Ectodermal cell (in vitro differentiated cells): ENCODE data around the gene TYW3.

Source experiments
- H3K27ac ChIP-seq: 2 replicates; pipeline ENCODE4 v1.7.0; 2013; ENCODE audit warnings: mild to moderate bottlenecking, low read depth, low read length; ENCODE audit not compliant: insufficient read depth, poor library complexity, severe bottlenecking
- H3K27me3 ChIP-seq: 2 replicates; pipeline ENCODE4 v1.7.0; 2013; ENCODE audit warnings: mild to moderate bottlenecking, low read length; ENCODE audit not compliant: insufficient read depth, control insufficient read depth, poor library complexity, severe bottlenecking
- H3K36me3 ChIP-seq: one replicate; pipeline ENCODE4 v1.7.0; 2013; ENCODE audit warnings: low read length; ENCODE audit not compliant: control insufficient read depth, insufficient read depth
- H3K4me1 ChIP-seq: one replicate; pipeline ENCODE4 v1.7.0; 2013; ENCODE audit warnings: low read length; ENCODE audit not compliant: control insufficient read depth, insufficient read depth
- H3K4me3 ChIP-seq: 2 replicates; pipeline ENCODE4 v1.7.0; 2013; ENCODE audit warnings: low read depth, low read length, control low read depth; ENCODE audit not compliant: insufficient read depth
- H3K9me3 ChIP-seq: 2 replicates; pipeline ENCODE4 v1.7.0; 2013; ENCODE audit warnings: mild to moderate bottlenecking, low read length, moderate library complexity; ENCODE audit not compliant: control insufficient read depth
- WGBS, 2 experiments: methylation state at CpG; one replicate each; pipeline ENCODE4 v1.1.7; 2013; ENCODE audit warnings: missing lambda C conversion rate in 2 of 2; 5-methylcytosine and 5-hydroxymethylcytosine counted together

Gene TYW3

DNA sequence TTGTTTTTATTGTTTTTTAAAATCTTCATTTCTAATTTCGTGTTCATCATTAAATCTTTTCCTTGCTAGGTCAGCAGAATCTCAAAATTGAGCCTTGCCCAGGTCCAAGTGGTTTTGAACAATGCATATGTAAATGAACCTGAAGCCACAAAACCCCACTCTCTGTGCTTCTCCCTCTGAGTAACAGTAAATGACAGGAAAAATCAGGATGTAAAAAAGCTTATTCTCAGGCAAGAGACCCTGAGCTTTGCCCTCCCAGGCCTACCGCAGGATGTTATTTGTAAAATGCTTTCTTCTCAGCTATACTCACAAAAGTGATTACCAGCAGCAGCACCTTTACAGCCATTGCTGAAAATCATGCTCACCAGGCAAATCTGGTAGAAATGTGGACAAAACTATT, 47.6 kb downstream of the TYW3 start:
- Histone ChIP-seq H3K27ac (no peak overlapping the region), H3K9me3 (no peaks in the 10 kb centered on the region), H3K27me3 (no peaks in the 10 kb centered on the region), H3K4me3 (no peak overlapping the region), H3K4me1 (no peaks in the 10 kb centered on the region), H3K36me3 (no peaks in the 10 kb centered on the region)
- WGBS, 2 experiments: 21 to 25% methylated on average over 2 of the region's 2 CpGs

DNA sequence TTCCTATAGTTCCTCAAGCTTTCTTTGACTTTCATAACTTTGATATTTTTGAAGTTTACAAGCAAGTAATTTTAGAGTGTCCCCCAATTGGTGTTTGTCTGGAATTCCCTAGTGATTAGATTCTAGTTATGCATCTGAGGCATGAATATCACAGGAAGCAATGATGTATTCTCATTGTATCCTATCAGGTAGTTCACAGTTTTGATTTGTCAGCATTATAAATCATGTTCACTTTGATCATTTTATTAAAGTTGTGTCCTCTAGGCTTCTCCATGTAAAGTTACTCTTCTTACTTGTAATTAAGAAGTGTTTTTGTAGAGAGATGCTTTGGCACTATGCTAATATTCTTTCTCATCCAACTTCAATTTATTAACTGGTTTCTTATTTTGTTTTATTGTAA, 53.0 kb downstream of the TYW3 start:
- Histone ChIP-seq H3K9me3 (no peaks in the 10 kb centered on the region), H3K4me3 (no peak overlapping the region), H3K4me1 (no peaks in the 10 kb centered on the region), H3K36me3 (no peaks in the 10 kb centered on the region), H3K27me3 (no peaks in the 10 kb centered on the region), H3K27ac (no peak overlapping the region)

DNA sequence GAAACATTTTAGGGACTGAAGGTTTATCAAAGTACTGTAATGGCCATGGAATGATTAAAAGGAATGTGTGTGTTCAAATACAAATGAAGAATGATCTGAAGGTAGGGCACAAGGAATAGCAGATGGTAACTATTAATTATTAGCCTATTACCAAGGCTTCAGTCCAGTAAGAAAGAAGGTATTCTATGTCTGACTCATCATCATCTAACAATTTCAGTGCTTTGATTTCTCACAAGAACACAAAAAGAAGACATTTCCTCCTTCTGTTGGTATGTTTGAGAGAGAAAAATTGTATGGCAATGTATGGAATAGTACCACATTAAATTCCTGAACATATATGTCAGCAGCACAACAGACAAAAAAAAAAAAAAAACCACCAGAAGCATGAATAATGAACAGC, 57.5 kb downstream of the TYW3 start:
- Histone ChIP-seq H3K9me3 (no peaks in the 10 kb centered on the region), H3K27ac (no peak overlapping the region), H3K4me1 (no peaks in the 10 kb centered on the region), H3K36me3 (no peaks in the 10 kb centered on the region), H3K4me3 (no peak overlapping the region), H3K27me3 (no peaks in the 10 kb centered on the region)

DNA sequence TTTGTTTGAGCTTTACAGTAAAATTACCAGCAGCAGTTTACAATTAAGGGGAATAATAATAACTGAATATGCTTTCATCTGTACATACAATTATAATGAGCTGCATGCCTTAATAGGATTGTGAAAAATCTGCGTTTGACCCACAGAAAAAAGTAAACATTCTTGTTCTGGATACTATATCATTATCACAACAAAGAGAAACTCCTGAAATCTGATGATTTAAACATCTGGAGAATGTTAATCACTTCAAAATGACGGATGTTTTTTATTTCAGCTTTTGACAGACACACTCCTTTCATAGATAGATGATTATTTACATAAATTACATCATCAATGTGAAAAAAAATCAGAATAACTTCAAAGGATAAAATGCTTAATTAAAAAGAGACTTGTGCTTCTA, 58.5 kb downstream of the TYW3 start:
- H3K9me3 ChIP-seq: no peaks in the 10 kb centered on the region
- no peak overlapping the region for H3K27ac ChIP-seq
- H3K36me3 ChIP-seq: no peaks in the 10 kb centered on the region
- no peaks in the 10 kb centered on the region for H3K27me3 ChIP-seq
- H3K4me1 ChIP-seq: no peaks in the 10 kb centered on the region
- WGBS, 2 experiments: 100% methylated on average over 2 of the region's 2 CpGs; no CpG with 5 or more reads in 1 of the 2 experiments
- no peak overlapping the region for H3K4me3 ChIP-seq

DNA sequence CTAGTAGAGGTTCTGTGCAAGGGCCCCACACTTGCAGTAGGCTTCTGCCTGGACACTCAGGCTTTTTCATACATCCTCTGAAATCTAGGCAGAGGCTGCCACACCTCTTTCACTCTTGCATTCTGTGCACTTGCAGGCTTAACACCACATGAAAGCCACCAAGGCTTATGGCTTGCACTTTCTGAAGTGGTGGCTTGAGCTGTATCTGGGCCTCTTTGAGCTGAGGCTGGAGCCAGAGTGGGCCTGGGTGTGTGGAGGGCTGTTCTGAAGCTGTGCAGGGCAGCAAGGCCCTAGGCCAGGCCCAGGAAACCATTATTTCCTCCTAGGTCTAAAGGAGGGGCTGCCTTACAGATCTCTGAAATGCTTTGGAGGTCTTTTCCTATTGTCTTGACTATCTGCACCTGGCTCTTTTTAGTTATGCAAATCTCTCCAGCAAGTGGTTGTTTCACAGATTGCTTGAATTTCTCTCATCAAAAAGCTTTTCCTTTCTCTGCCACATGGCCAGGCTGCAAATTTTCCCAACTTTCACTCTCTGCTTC, 66.2 kb downstream of the TYW3 start:
- Histone ChIP-seq H3K36me3 (no peaks in the 10 kb centered on the region), H3K27ac (no peak overlapping the region), H3K4me1 (no peaks in the 10 kb centered on the region), H3K9me3 (no peaks in the 10 kb centered on the region), H3K27me3 (no peaks in the 10 kb centered on the region), H3K4me3 (no peak overlapping the region)

DNA sequence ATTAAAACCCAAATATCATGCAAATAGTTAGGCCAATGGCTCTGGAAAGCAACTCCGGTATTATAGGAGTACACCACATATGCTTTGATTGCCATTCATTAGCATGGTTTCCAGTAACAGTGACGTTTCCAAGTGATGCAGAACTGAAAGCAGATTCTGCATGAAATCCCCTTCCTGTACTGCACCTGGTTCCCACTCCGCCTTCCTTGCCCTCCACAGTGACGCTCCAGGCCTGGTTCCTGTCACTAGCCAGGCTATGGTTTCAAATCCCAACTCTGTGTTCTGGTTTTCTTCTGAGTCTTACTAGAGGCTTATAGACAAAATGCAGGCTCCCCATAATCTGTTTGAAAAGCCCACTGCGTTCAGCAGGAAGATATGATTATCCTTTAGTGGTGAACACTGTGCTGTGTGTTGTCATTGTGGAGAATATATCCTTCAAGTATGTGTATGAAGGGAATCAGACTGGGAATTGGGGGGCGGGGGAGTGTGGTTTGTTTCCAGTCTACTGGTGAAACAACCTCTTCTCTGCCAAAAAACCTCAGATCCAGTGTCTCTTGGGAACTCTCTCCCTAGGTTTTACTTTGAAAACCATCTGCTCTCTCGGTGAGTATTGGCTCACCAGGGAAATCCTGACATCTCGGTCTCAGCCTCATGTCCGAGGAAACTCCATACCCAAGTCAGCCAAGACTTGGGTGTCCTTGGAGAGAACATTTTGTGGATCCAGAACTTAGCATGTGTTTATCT, 78.7 kb downstream of the TYW3 start:
- no peak overlapping the region for H3K4me3 ChIP-seq
- WGBS, 2 experiments: 93 to 96% methylated on average over 9 of the region's 9 CpGs
- no peaks in the 10 kb centered on the region for H3K36me3 ChIP-seq
- no peak overlapping the region for H3K27ac ChIP-seq
- H3K9me3 ChIP-seq: no peaks in the 10 kb centered on the region
- H3K4me1 ChIP-seq: no peaks in the 10 kb centered on the region
- no peaks in the 10 kb centered on the region for H3K27me3 ChIP-seq

DNA sequence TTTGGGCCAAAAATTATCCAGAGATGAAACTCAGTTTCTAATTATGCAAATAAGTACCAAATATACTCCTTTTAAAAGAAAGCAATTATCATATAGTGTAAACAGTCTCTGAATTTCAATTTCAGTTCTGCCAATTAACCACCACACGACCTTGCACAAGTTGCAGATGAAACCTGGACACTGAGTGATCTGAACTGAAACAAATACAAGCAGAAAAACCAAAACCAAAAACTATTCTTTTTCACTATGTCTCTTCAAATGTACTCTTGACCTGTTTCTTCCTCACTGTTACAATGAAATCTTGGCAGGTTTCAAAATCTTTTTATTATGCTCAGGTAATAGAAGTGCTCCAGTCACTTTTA, 79.2 kb downstream of the TYW3 start:
- Histone ChIP-seq H3K27ac (no peak overlapping the region), H3K27me3 (no peaks in the 10 kb centered on the region), H3K4me1 (no peaks in the 10 kb centered on the region), H3K36me3 (no peaks in the 10 kb centered on the region), H3K9me3 (no peaks in the 10 kb centered on the region), H3K4me3 (no peak overlapping the region)
- WGBS, 2 experiments: 86 to 89% methylated on average over 1 of the region's 1 CpG
